HepG2 (cell line): Measurements from ENCODE around the gene MGMT. TPM values are rescaled to one million over a fixed set of nuclear protein-coding genes. Genes with fewer than 3 reads are reported as not detected.

Source experiments
- ATAC-seq: fragments of 200-7000 bp; cut with Tn5 transposase; 3 replicates; pipeline ENCODE4 v1.9.1; 2020; ENCODE audit warnings: mild to moderate bottlenecking, moderate library complexity
- BruUV-seq: library from RNA; stranded (reverse); fragments of 400-500 nt; replicated peaks from 2 replicates; lab custom pipeline; 2021; lab: Mats Ljungman, UMichigan
- CTCF ChIA-PET: fragments of 300-600 bp; formaldehyde crosslinking; extraction: SDS; loops from one replicate; lab custom pipeline; 2021; ENCODE audit warnings: low total read pairs, inconsistent platforms, low intra/inter-chr PET ratio; lab: Yijun Ruan, JAX
- POLR2A ChIA-PET: fragments of 350-600 bp; sonication (Branson Sonifier 250); formaldehyde crosslinking; loops from one replicate; lab custom pipeline; 2020; ENCODE audit warnings: antibody characterized with exemption, inconsistent platforms; lab: Yijun Ruan, JAX
- DNase-seq: peaks from one replicate; pipeline ENCODE4 v3.0.0-alpha.2; 2015; ENCODE audit warnings: low spot score
- FAIRE-seq: peaks from 3 replicates; lab custom pipeline; 2011; peaks lifted over from hg19 to GRCh38; lab: Jason Lieb, UNC
- H2AFZ ChIP-seq: one replicate; pipeline ENCODE4 v1.6.1; 2011; ENCODE audit warnings: low read length, inconsistent platforms
- H3K27ac ChIP-seq: fragments of 300-600 bp; 3 replicates; pipeline ENCODE4 v1.8.0; 2011; ENCODE audit warnings: mixed run types, mild to moderate bottlenecking, mixed read lengths, low read length, inconsistent platforms; ENCODE audit not compliant: insufficient read depth; ENCODE audit errors: extremely low read length
- H3K27me3 ChIP-seq, 2 experiments: fragments of 200-600 bp in 1 of 2; 2 replicates in 1 of 2; 3 replicates in 1 of 2; pipeline versions ENCODE4 v1.6.0 to v1.8.0; 2011; ENCODE audit warnings: low read length in 2 of 2, mild to moderate bottlenecking in 2 of 2, moderate library complexity in 2 of 2, inconsistent platforms in 1 of 2; ENCODE audit not compliant: insufficient read depth in 2 of 2, control insufficient read depth in 1 of 2
- H3K36me3 ChIP-seq, 2 experiments: fragments of 200-600 bp in 1 of 2; replicated peaks in 1 of 2; 2 replicates in 1 of 2; 3 replicates in 1 of 2; pipeline versions ENCODE4 v1.5.1 to v1.8.0; 2011; ENCODE audit warnings: low read length in 2 of 2, inconsistent platforms in 1 of 2; ENCODE audit not compliant: insufficient read depth in 2 of 2, control insufficient read depth in 1 of 2
- H3K4me1 ChIP-seq: 2 replicates; pipeline ENCODE4 v1.5.1; 2012; ENCODE audit warnings: low read length, inconsistent platforms; ENCODE audit not compliant: insufficient read depth
- H3K4me2 ChIP-seq: 2 replicates; pipeline ENCODE4 v1.6.0; 2011; ENCODE audit warnings: low read depth, low read length, inconsistent platforms
- H3K4me3 ChIP-seq, 3 experiments: fragments of 200-600 bp in 1 of 3; sonication (generic), shearing (Covaris generic) in 1 of 3; replicated peaks in 1 of 3; 2 replicates each; pipeline ENCODE4 v1.5.1; 2011 to 2016; ENCODE audit warnings: low read length in 3 of 3, inconsistent platforms in 2 of 3, low read depth in 2 of 3, mild to moderate bottlenecking in 2 of 3, control low read depth in 1 of 3, mixed read lengths in 1 of 3; ENCODE audit not compliant: insufficient read depth in 1 of 3
- H3K79me2 ChIP-seq: one replicate; pipeline ENCODE4 v1.6.1; 2011; ENCODE audit warnings: low read length, inconsistent platforms; ENCODE audit not compliant: insufficient read depth
- H3K9ac ChIP-seq: 2 replicates; pipeline ENCODE4 v1.6.0; 2011; ENCODE audit warnings: mild to moderate bottlenecking, low read depth, low read length, inconsistent platforms; ENCODE audit not compliant: insufficient read depth
- H3K9me3 ChIP-seq: 2 replicates; pipeline ENCODE4 v1.5.1; 2012; ENCODE audit warnings: mild to moderate bottlenecking, low read length
- H4K20me1 ChIP-seq: 2 replicates; pipeline ENCODE4 v1.6.0; 2011; ENCODE audit warnings: inconsistent platforms, mild to moderate bottlenecking, low read length, moderate library complexity; ENCODE audit not compliant: insufficient read depth
- ZNF317 ChIP-seq: sonication (generic); formaldehyde crosslinking; IDR thresholded peaks from 2 replicates; pipeline ENCODE4 v1.5.0; 2020; ENCODE audit warnings: mild to moderate bottlenecking, missing genetic modification reagents
- WGBS: methylation state at CpG from one replicate; pipeline ENCODE4 v1.1.6; 2017; ENCODE audit warnings: low lambda C conversion rate; 5-methylcytosine and 5-hydroxymethylcytosine counted together
- in situ Hi-C: cut with HindIII; loops from 2 replicates; pipeline ENCODE4 v1.10.0; 2017; ENCODE audit warnings: low pct_unique_long_range_greater_than_20kb; ENCODE audit not compliant: extremely low pct_ligation_motif_present
- intact Hi-C: fragments of 100-400 bp; cut with micrococcal nuclease; formaldehyde crosslinking; loops from one replicate; pipeline ENCODE4 v1.10.0; 2022; ENCODE audit not compliant: unreplicated experiment
- polyA plus RNA-seq, 8 experiments: library from polyadenylated mRNA; depleted of rRNA in 3 of 8; stranded (reverse) in 7 of 8; unstranded in 1 of 8; fragments of >200 nt; fragmentation: Illumina TruSeq in 4 of 8; extraction: Trizol in 4 of 8; gene quantifications; 2 replicates each; pipeline versions ENCODE4 v1.2.1 to v1.2.3, GENCODE V29; 2011 to 2016; ENCODE audit warnings: low read depth in 4 of 8, missing spikeins in 1 of 8, mixed read lengths in 1 of 8; ENCODE audit not compliant: insufficient read depth in 1 of 8
- total RNA-seq, 5 experiments: library from RNA; depleted of rRNA; stranded (reverse); fragments of >200 nt; fragmentation: Illumina TruSeq; extraction: Trizol; gene quantifications; 2 replicates each; pipeline ENCODE4 v1.2.3, GENCODE V29; 2016; ENCODE audit warnings: low read depth in 1 of 5
- TF ChIP-seq, protein P1 (sequence below): sonication (generic); formaldehyde crosslinking; IDR thresholded peaks from 2 replicates; pipeline ENCODE4 v1.4.0; 2020; ENCODE audit warnings: missing genetic modification reagents, borderline replicate concordance
- TF ChIP-seq, protein P2 (sequence below): sonication (generic); formaldehyde crosslinking; IDR thresholded peaks from 2 replicates; pipeline ENCODE4 v1.5.1; 2020; ENCODE audit warnings: mild to moderate bottlenecking, missing genetic modification reagents

The MGMT gene
- total and polyA plus RNA-seq, 2 of the 13 experiments (the other 11 are each of a cell fraction or from before 2014, with no cell fraction given): 12.0 to 19.5 TPM

DNA sequence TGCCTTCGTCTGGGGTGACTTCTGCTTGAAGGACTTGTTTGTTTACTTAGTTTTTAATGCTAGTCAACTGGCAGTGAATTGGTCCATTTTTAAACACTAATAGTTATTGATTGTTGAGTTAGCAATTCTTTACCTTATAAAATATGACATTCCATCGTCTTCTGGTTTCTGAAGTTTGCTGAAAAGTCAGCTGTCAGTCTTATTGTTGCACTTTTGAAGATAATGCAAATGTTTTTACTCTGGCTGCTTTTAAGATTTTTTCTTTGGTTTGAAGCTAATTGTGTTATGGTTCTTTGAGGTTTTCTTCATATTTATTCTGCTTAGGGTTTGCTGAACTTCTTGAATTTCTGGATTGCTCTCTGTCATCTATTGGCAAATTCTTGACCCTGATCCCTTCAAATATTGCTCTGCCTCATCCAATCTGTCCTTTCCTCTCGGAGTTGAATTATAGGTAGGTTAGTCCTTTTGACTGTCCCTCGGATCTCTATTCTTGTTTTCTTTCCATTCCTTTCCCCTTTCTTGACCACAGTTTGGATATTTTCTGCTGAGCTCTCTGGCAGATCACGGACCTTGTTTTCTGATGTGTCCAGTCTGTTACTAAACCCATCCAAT lies 24.2 kb downstream of the MGMT start:
- Histone ChIP-seq H3K4me1 (peaks cover 15% of the 10 kb centered on the region), H3K79me2 (peaks cover 17% of the 10 kb centered on the region), H3K4me3 (no peak overlapping the region), H2AFZ (no peak overlapping the region), H3K27ac (no peak overlapping the region), H4K20me1 (no peaks in the 10 kb centered on the region), H3K36me3 (no peaks in the 10 kb centered on the region), H3K9ac (no peak overlapping the region), H3K9me3 (peaks cover 30% of the 10 kb centered on the region), H3K4me2 (no peak overlapping the region), H3K27me3 (no peaks in the 10 kb centered on the region)
- ChIA-PET POLR2A (no interaction called here), CTCF (no interaction called here)
- FAIRE-seq (no peak), ATAC-seq (no peak), DNase-seq (no peak)
- in situ Hi-C loops (no loop called here), intact Hi-C loops (no loop called here)
- no TSS peak for BruUV-seq
- TF ChIP-seq, protein P1, sequence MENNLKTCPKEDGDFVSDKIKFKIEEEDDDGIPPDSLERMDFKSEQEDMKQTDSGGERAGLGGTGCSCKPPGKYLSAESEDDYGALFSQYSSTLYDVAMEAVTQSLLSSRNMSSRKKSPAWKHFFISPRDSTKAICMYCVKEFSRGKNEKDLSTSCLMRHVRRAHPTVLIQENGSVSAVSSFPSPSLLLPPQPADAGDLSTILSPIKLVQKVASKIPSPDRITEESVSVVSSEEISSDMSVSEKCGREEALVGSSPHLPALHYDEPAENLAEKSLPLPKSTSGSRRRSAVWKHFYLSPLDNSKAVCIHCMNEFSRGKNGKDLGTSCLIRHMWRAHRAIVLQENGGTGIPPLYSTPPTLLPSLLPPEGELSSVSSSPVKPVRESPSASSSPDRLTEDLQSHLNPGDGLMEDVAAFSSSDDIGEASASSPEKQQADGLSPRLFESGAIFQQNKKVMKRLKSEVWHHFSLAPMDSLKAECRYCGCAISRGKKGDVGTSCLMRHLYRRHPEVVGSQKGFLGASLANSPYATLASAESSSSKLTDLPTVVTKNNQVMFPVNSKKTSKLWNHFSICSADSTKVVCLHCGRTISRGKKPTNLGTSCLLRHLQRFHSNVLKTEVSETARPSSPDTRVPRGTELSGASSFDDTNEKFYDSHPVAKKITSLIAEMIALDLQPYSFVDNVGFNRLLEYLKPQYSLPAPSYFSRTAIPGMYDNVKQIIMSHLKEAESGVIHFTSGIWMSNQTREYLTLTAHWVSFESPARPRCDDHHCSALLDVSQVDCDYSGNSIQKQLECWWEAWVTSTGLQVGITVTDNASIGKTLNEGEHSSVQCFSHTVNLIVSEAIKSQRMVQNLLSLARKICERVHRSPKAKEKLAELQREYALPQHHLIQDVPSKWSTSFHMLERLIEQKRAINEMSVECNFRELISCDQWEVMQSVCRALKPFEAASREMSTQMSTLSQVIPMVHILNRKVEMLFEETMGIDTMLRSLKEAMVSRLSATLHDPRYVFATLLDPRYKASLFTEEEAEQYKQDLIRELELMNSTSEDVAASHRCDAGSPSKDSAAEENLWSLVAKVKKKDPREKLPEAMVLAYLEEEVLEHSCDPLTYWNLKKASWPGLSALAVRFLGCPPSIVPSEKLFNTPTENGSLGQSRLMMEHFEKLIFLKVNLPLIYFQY: no peak
- TF ChIP-seq ZNF317 (CRISPR knock-in tag): peak; percentile 100
- TF ChIP-seq, protein P2, sequence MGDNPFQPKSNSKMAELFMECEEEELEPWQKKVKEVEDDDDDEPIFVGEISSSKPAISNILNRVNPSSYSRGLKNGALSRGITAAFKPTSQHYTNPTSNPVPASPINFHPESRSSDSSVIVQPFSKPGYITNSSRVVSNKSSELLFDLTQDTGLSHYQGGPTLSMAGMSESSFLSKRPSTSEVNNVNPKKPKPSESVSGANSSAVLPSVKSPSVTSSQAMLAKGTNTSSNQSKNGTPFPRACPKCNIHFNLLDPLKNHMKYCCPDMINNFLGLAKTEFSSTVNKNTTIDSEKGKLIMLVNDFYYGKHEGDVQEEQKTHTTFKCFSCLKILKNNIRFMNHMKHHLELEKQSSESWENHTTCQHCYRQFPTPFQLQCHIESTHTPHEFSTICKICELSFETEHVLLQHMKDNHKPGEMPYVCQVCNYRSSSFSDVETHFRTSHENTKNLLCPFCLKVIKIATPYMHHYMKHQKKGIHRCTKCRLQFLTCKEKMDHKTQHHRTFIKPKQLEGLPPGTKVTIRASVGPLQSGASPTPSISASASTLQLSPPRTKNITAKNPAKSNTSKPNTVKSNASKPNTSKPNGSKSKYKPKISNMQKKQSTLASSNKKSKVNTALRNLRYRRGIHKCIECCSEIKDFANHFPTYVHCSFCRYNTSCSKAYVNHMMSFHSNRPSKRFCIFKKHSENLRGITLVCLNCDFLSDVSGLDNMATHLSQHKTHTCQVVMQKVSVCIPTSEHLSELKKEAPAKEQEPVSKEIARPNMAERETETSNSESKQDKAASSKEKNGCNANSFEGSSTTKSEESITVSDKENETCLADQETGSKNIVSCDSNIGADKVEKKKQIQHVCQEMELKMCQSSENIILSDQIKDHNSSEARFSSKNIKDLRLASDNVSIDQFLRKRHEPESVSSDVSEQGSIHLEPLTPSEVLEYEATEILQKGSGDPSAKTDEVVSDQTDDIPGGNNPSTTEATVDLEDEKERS (CRISPR knock-in tag): 0 out of 2 replicates have a peak, but pooled peaks have one; percentile 64
- WGBS: 65% methylated on average over 5 of the region's 5 CpGs
